HT-29 (cell line): Measurements from ENCODE around the gene SCP2. TPM values are rescaled to one million over a fixed set of nuclear protein-coding genes. Genes with fewer than 3 reads are reported as not detected.
A peak's percentile ranks its signal among the peaks of the same experiment; 100 is the strongest.

Experiments used
- DNase-seq: peaks from one replicate; pipeline ENCODE4 v3.0.0-alpha.2; 2015; ENCODE audit warnings: low spot score
- total RNA-seq: library from RNA; depleted of rRNA; stranded (reverse); fragments of >200 nt; shearing (Covaris generic); gene quantifications from 2 replicates; pipeline ENCODE4 v1.2.3, GENCODE V29; 2014

The SCP2 gene
- total RNA-seq, 1 experiment from 2014 or later, result 48.7 TPM

DNA sequence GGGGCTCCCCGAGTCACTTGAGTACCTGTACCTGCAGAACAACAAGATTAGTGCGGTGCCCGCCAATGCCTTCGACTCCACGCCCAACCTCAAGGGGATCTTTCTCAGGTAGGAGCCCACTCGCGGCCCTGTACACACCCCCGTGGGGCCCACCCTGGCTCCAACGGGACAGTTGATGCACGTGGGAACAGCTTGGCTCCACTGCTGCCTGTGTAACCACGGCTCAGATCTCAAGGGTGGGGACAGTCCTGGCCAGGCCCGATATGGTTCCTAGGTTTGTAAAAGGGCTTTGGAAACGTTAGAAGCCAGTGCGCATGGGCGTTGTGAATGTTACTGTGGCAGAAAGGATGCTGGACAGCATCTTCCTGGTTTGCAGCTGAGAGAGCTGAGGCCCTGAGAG, 153.7 kb downstream of the SCP2 start:
- DNase-seq, result no peak

GRCh38 chr1:53081384-53082066, 154.4 kb downstream of the SCP2 start:
- DNase-seq, result no peak

GRCh38 chr1:53082826-53083455, 155.9 kb downstream of the SCP2 start:
- no peak for DNase-seq

DNA sequence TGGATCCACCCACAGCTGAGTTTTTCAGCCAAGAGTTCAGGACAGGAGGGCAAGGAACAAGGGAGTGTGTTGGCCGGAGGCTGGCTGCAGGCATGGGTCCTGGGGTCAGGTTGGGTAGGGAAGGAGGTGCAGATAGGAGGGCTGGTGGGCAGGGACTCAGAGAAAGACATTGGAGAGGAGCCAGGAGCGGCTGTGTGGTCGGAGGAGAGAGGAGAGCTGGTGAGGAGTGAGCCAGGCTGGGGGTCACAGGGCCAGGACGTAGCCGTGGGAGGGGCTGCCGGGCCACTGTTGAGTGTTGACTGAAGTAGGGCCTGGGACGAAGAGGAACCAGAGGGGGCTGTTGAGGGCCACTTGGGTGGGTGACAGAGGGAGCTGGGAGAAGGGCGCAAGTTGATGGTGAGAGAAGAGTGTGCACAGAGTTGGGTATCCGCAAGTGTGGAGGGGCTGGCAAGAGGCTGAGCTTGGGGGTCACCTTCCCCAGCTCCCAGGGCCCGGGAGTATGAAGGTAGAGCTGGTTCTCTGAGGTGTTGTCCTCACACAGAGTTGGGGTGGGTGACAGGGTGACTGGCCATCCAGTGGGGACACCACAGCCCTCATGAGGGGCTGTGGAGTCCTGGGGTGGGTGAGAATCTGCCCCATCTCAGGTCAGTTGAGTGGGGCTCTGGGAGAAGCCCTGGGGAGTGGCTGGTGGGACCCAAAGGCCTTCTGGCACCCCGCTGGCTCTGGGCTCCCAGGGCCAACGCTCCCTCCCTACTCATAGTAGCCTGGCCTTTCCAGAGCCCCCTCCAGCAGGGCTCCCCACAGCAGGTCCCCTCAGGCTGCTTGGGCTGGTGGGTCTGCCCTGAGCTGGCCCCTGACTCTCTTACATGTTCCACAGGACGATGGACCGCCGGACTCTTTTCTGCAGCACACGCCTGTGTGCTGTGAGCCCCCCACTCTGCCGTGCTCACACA, 156.8 kb downstream of the SCP2 start:
- DNase-seq, result no peak

DNA sequence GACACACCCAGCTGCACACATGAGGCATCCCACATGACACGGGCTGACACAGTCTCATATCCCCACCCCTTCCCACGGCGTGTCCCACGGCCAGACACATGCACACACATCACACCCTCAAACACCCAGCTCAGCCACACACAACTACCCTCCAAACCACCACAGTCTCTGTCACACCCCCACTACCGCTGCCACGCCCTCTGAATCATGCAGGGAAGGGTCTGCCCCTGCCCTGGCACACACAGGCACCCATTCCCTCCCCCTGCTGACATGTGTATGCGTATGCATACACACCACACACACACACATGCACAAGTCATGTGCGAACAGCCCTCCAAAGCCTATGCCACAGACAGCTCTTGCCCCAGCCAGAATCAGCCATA, 157.5 kb downstream of the SCP2 start:
- DNase-seq, result no peak

- no peak for DNase-seq
Observed at GRCh38 chr1:53085405-53085804, 158.3 kb downstream of the SCP2 start.

DNA sequence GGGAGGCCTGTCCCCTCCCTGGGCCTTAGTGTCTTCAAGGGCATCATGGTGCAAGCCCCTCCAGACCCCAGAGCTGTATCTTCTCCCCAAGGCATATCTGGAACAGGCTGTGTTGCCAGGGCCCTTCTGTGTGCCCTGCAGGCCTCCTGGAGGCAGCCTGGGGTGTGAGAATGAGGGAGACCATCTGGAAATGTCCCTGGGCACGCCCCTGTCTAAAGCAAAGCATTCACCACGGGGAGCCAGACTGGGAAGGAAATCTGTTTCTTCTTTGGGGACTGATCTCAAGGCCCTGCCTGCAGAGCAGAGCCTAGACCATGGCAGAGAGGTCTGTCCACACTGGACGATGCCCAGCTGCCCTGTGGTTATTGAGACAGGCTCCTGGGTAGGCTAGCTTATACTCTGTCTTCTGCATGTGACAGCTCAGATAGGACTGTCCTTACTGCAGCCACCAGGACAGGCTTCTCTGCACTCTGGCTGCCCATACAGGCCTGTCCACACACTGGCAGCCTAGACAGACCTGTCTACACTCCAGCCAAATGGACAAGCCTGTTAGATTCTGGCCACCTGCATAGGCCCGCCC, 159.5 kb downstream of the SCP2 start:
- DNase-seq, result no peak

GRCh38 chr1:53087332-53088285, 160.5 kb downstream of the SCP2 start:
- DNase-seq, result no peak

DNA sequence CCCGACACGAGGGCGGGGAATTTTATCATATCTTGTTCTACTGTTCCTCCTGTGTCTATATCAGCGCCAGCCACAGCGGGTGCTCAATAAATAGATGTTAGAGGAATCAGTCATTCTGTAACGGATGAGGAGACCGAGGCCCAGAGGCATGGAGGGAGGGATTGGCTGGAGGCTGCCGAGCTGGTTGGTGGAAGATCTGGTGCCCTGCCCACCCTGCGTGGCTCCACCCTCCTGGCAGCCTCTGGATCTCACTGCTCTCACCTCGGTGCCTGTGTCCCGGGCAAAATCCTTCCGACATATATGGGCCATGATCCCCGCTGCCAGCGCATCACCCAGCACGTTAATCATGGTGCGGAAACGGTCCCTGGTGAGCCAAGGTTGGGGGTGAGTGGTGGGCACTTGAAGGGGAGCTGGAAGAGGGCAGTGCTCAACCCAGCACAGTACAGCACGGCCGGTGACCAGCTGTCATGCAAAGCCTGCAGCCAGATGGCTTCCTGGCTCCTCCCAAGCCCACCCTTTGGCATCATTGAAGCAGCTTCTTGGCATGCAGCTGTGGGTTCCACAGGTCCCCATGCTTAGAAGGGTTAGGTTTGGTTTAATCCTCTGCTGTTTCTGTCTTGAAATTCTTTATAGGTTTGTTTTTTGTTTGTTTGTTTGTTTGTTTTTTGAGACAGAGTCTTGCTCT, 161.7 kb downstream of the SCP2 start:
- DNase-seq, result peak; percentile 61

DNA sequence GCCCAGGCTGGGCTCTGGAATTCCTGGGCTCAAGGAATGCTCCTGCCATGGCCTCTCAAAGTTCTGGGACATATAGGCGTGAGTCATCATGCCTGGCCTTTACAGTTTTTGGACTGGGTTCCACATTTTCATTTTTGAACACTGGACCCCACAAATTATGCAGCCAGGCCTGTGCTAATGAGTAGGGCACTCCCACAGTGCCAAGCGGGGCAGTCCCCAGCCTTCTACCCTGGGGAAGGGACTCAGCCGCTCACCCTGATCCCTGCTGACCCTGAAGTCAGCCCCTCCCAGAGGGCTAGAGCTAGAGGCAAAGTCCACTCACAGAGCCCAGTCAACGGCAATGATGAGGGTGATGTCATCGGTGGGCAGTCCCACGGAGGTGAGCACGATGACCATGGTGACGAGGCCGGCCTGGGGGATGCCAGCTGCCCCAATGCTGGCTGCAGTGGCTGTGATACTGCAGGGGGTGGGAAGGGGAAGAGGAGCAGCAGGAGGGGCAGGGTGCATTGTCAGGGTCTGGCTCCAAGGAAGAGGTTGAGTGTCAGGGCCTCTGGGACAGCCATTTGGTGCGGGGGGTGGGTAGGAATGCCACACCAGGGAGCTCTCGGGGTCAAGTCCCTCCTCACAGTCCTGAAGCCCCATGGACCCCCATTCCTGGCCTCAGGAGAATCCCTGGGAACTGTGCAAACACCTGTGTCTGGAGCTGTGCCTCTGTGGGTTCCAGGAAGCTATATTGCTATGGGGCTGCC, 162.6 kb downstream of the SCP2 start:
- peak; percentile 12 for DNase-seq

DNA sequence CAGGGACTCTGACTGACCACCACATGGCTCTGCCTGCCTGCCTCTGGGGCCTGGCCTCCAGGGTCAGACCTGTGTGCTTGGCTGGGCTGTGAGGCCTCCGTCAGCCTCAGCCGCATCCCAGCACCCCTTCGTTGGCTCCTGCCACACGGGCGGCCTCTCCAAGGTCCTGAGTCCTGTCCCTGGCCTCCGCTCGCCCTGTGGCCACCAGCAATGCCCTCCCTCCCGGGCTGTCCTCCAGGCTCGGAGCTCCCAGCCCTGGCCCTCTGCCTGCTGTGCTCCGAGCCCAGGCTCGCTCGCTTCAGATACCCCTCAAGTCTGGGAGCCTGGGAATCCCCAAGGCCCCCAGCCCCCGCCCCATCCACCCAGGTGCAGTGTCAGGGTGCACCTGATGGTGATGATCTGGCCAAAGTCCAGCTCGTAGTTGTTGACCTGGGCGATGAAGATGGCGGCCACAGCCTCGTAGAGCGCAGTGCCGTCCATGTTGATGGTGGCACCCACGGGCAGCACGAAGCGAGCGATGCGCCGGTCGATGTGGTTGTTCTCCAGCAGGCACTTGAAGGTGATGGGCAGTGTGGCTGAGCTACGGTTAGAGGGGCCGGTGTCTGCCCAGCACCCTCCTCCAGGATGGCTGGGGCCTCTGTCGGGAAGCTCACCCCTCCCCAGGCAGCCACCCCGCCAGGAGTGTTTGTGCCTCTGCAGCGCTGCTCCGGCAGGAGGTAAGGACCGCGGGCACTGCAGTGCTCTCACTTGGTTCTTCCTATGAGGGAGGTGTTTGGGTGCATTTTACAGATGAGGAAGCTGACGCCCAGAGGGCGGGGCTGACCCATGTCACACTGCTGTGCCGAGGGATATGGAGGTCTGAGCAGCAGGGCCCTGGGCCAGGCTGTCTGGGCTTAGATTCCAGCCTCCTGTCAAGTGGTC, 163.4 kb downstream of the SCP2 start:
- DNase-seq, result peak; percentile 44

DNA sequence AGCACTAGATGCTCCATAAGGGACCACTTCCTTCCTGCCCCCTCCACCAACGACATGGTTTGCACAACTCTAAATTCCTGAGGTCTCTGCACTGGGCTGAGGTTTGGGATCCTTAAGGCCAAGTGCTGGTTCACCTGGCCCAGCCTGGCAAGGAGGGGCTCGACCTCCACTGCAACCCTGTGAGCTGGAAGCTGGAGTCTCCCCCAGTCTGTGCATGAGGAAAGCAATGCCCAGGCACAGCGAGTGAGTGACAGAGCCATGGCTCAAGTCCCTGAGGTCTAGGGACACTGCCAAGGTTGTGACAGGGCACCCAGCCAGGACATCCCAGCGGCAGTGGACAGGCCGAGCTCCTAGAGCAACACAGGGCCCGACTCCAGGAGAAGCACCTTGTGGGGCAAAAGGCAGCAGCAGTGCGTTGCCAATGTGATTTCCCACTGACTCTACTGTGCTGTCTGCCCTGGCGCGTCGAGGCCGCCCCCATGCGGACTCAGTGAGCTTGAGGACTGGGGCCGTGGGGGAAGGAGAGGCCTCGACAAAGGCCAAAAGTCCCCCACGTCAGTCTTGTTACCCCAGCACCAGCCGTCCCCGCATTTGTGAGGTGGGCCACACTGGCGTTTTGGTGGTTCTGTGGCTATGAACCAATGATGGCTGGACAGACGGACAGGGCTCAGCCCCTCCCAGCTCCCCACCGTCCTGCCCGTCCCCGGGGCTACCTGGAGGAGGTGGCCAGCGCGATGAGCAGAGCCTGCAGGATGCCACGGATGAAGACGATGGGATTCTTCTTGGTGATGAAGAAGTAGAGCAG, 165.0 kb downstream of the SCP2 start:
- no peak for DNase-seq

- no peak for DNase-seq
Observed at GRCh38 chr1:53092659-53093450, 165.8 kb downstream of the SCP2 start.

DNA sequence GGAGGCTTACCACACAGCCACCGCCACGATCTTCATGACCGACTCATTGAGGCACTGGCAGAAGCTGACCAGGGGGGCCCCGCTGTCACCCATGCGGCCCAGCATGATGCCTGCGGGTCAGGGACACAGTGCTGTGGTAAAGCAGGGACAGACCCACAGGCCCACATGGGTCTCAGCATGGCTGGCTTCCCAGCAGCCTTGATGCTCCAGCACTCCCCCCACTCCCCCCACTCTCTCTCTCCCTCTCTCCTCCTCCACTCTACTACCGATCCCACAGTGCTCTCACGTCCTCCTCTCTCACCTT, 166.3 kb downstream of the SCP2 start:
- DNase-seq, result no peak

GRCh38 chr1:53093778-53094532, 166.9 kb downstream of the SCP2 start:
- no peak for DNase-seq

DNA sequence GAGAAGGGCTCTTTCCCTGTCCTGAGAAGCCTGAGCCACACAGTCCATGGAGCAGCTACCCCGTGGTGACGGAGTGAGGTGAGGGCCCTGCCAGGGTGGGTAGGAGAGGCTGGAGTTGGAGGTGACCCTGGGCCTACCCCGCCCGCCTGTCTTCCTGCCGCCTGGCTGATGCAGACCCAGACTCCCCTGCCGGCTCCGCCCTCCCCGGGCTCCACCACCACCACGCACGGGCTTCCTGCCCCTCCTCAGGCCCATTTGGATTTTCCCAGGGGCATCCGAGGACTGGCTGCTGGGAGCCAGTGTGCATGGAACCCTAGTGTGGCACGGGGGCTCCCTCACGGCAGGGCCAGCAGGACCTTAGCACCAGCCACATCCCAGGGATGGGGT, 167.4 kb downstream of the SCP2 start:
- DNase-seq, result no peak
